Endothelial cell of umbilical vein (primary cell): ENCODE data around the gene COX10. TPM values are rescaled to one million over a fixed set of nuclear protein-coding genes. Genes with fewer than 3 reads are reported as not detected.

Experiments used
- BruUV-seq: library from RNA; stranded (reverse); fragments of 400-500 nt; replicated peaks from 2 replicates; lab custom pipeline; 2021; lab: Mats Ljungman, UMichigan
- CTCF ChIA-PET: fragments of 300-600, 350-600 bp; sonication (Branson Sonifier 250); formaldehyde crosslinking; loops from one replicate; lab custom pipeline; 2021; ENCODE audit warnings: antibody characterized with exemption, inconsistent platforms; lab: Charles Lee
- POLR2A ChIA-PET: fragments of 300-600, 350-600 bp; sonication (Branson Sonifier 250); formaldehyde crosslinking; loops from one replicate; lab custom pipeline; 2021; ENCODE audit warnings: antibody characterized with exemption, inconsistent platforms; lab: Charles Lee
- DNase-seq: peaks from one replicate; pipeline ENCODE4 v3.0.0-alpha.2; 2011; ENCODE audit warnings: low read depth, low spot score
- FAIRE-seq: peaks from 2 replicates; lab custom pipeline; 2011; peaks lifted over from hg19 to GRCh38; lab: Jason Lieb, UNC
- H2AFZ ChIP-seq: 2 replicates; pipeline ENCODE4 v1.6.0; 2012; ENCODE audit warnings: low read depth, low read length, control low read depth, inconsistent platforms
- H3K27ac ChIP-seq: 2 replicates; pipeline ENCODE4 v1.5.1; 2011; ENCODE audit warnings: low read depth, mild to moderate bottlenecking, control low read depth, low read length, moderate library complexity; ENCODE audit not compliant: insufficient read depth
- H3K27me3 ChIP-seq, 2 experiments: 2 replicates each; pipeline versions ENCODE4 v1.6.0 to v1.6.1; 2011; ENCODE audit warnings: low read length in 2 of 2, mixed read lengths in 1 of 2; ENCODE audit not compliant: control insufficient read depth in 2 of 2, insufficient read depth in 2 of 2
- H3K36me3 ChIP-seq, 2 experiments: 2 replicates in 1 of 2; 3 replicates in 1 of 2; pipeline ENCODE4 v1.5.1; 2011; ENCODE audit warnings: low read length in 2 of 2, mild to moderate bottlenecking in 1 of 2, moderate library complexity in 1 of 2; ENCODE audit not compliant: control insufficient read depth in 2 of 2, insufficient read depth in 2 of 2; ENCODE audit errors: extremely low read depth in 1 of 2
- H3K4me1 ChIP-seq: 3 replicates; pipeline ENCODE4 v1.5.1; 2011; ENCODE audit warnings: mild to moderate bottlenecking, low read length; ENCODE audit not compliant: control insufficient read depth, insufficient read depth; ENCODE audit errors: extremely low read depth
- H3K4me2 ChIP-seq: 2 replicates; pipeline ENCODE4 v1.6.1; 2011; ENCODE audit warnings: low read length, control low read depth, mixed read lengths; ENCODE audit not compliant: insufficient read depth
- H3K4me3 ChIP-seq, 3 experiments: fragments of 200-600 bp in 1 of 3; sonication (generic), shearing (Covaris generic) in 1 of 3; replicated peaks in 1 of 3; 2 replicates each; pipeline ENCODE4 v1.5.1; 2011 to 2016; ENCODE audit warnings: control low read depth in 3 of 3, low read length in 3 of 3, mild to moderate bottlenecking in 2 of 3, inconsistent platforms in 1 of 3, low read depth in 1 of 3, moderate library complexity in 1 of 3; ENCODE audit not compliant: insufficient read depth in 1 of 3
- H3K79me2 ChIP-seq: 2 replicates; pipeline ENCODE4 v1.6.0; 2012; ENCODE audit warnings: low read length, inconsistent platforms; ENCODE audit not compliant: control insufficient read depth, insufficient read depth
- H3K9ac ChIP-seq: replicated peaks from 2 replicates; pipeline ENCODE3; 2011; ENCODE audit warnings: low read length, control low read depth; ENCODE audit not compliant: insufficient read depth; ENCODE audit errors: extremely low read depth
- H3K9me1 ChIP-seq: replicated peaks from 3 replicates; pipeline ENCODE4 v1.6.0; 2011; ENCODE audit warnings: mild to moderate bottlenecking, low read length; ENCODE audit not compliant: control insufficient read depth, insufficient read depth; ENCODE audit errors: extremely low read depth
- H3K9me3 ChIP-seq: replicated peaks from 2 replicates; pipeline ENCODE4 v1.5.1; 2012; ENCODE audit warnings: low read length, inconsistent platforms; ENCODE audit not compliant: control insufficient read depth, insufficient read depth
- H4K20me1 ChIP-seq: replicated peaks from 2 replicates; pipeline ENCODE3; 2011; ENCODE audit warnings: mild to moderate bottlenecking, low read length; ENCODE audit not compliant: control insufficient read depth, insufficient read depth; ENCODE audit errors: extremely low read depth
- EZH2 ChIP-seq: IDR thresholded peaks from 2 replicates; pipeline ENCODE4 v1.6.1; 2012; ENCODE audit warnings: borderline replicate concordance, low read depth, mild to moderate bottlenecking, moderate library complexity, low read length, inconsistent platforms; ENCODE audit not compliant: severe bottlenecking
- FOS ChIP-seq: IDR thresholded peaks from 2 replicates; pipeline ENCODE4 v1.6.1; 2011; ENCODE audit warnings: mild to moderate bottlenecking, low read length, moderate library complexity, borderline replicate concordance; ENCODE audit not compliant: insufficient read depth
- GATA2 ChIP-seq: IDR thresholded peaks from 2 replicates; pipeline ENCODE4 v1.7.0; 2011; ENCODE audit warnings: low read depth, mild to moderate bottlenecking, moderate library complexity, mixed read lengths, low read length; ENCODE audit not compliant: insufficient read length, insufficient read depth
- JUN ChIP-seq: IDR thresholded peaks from 2 replicates; pipeline ENCODE4 v1.6.1; 2011; ENCODE audit warnings: borderline replicate concordance, low read depth; ENCODE audit not compliant: insufficient read length, insufficient read depth
- MYC ChIP-seq: IDR thresholded peaks from one replicate; pipeline ENCODE4 v1.6.1; 2011; ENCODE audit warnings: mild to moderate bottlenecking, low read depth, low read length
- POLR2A ChIP-seq: IDR thresholded peaks from 2 replicates; pipeline ENCODE4 v1.6.1; 2012; ENCODE audit warnings: low read depth, mild to moderate bottlenecking, control low read depth, low read length
- POLR2AphosphoS5 ChIP-seq: IDR thresholded peaks from 2 replicates; pipeline ENCODE4 v1.6.1; 2012; ENCODE audit warnings: low read depth, mild to moderate bottlenecking, control low read depth, low read length, moderate library complexity; ENCODE audit not compliant: insufficient read depth
- dilution Hi-C: fragments of 300-500 bp; cut with MboI; formaldehyde crosslinking; loops from one replicate; pipeline ENCODE4 v1.15.0; 2019; ENCODE audit warnings: low sequenced_read_pairs; ENCODE audit not compliant: extremely low pct_ligation_motif_present
- intact Hi-C: fragments of 100-400 bp; cut with micrococcal nuclease; formaldehyde crosslinking; loops from one replicate; pipeline ENCODE4 v1.10.0; 2022
- polyA plus RNA-seq, 4 experiments: library from polyadenylated mRNA; depleted of rRNA in 3 of 4; stranded (reverse) in 3 of 4; unstranded in 1 of 4; fragments of >200 nt; gene quantifications; 2 replicates each; pipeline versions ENCODE4 v1.2.1 to v1.2.3, GENCODE V29; 2011 to 2012; ENCODE audit warnings: missing spikeins in 1 of 4
- total RNA-seq: library from RNA; stranded (reverse); gene quantifications from 2 replicates; pipeline ENCODE4 v1.2.3, GENCODE V29; 2021
- TF ChIP-seq, protein P1 (sequence below): IDR thresholded peaks from 2 replicates; pipeline ENCODE4 v1.6.1; 2011; ENCODE audit not compliant: insufficient read depth, insufficient read length
- TF ChIP-seq, protein P2 (sequence below), 2 donors: IDR thresholded peaks; 1 replicate in 1 of 2; 2 replicates in 1 of 2; pipeline ENCODE4 v1.5.1; 2011; ENCODE audit warnings: low read length in 2 of 2, mild to moderate bottlenecking in 2 of 2, moderate library complexity in 2 of 2, control low read depth in 1 of 2, inconsistent platforms in 1 of 2, low read depth in 1 of 2; ENCODE audit not compliant: insufficient read depth in 1 of 2; ENCODE audit errors: extremely low read depth in 1 of 2

The COX10 gene
- total and polyA plus RNA-seq, 2 donors (not counting 3 experiments of a cell fraction or from before 2014, with no cell fraction given): 9.8 to 12.1 TPM

DNA sequence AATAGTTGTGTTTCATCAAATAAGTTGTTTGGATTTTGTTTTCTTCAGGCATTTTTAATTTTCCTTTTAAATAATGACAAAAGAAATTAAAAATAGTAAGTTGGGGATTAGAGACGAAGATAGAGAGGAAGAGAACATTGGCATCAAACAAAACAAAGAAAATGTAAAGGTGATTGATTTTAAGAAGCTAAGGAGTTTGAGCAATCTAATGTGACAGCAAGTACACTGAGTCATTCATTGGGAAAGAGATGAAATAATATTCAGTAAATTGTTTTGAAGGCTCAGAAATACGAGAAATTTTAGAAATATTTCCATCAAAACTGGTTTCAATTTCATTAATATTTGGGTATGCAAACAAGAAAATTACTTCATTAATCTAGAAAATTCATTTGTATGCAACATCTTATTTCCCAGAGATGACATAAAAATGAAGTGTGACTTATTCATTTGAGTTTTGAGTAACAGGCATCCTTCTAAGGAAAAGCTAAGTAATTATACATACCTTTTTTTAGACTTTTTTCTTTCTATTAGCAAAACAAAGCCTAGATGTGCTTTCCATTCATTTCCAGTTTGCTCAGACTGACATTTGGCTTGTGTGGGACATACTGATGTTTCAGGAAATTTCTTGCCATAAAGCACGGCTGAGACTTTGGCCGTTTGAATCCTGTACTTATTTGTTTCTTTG, 66.7 kb downstream of the COX10 start:
- intact Hi-C loops (no loop called here), dilution Hi-C loops (no loop called here)
- Histone ChIP-seq H4K20me1 (no peaks in the 10 kb centered on the region), H3K4me1 (no peaks in the 10 kb centered on the region), H3K4me3 (no peak overlapping the region), H3K27ac (no peak overlapping the region), H3K9me3 (no peaks in the 10 kb centered on the region), H3K79me2 (no peaks in the 10 kb centered on the region), H3K9ac (no peak overlapping the region), H3K36me3 (no peaks in the 10 kb centered on the region), H3K9me1 (no peaks in the 10 kb centered on the region), H2AFZ (no peak overlapping the region), H3K27me3 (no peaks in the 10 kb centered on the region), H3K4me2 (no peak overlapping the region)
- DNase-seq: no peak
- no peak for FAIRE-seq
- ChIA-PET POLR2A (no interaction called here), CTCF (no interaction called here)
- TF ChIP-seq JUN: no peak
- TF ChIP-seq, protein P1, sequence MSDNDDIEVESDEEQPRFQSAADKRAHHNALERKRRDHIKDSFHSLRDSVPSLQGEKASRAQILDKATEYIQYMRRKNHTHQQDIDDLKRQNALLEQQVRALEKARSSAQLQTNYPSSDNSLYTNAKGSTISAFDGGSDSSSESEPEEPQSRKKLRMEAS: no peak
- no peak for TF ChIP-seq MYC
- no peak for TF ChIP-seq FOS
- TF ChIP-seq EZH2: no peak
- TF ChIP-seq, protein P2, sequence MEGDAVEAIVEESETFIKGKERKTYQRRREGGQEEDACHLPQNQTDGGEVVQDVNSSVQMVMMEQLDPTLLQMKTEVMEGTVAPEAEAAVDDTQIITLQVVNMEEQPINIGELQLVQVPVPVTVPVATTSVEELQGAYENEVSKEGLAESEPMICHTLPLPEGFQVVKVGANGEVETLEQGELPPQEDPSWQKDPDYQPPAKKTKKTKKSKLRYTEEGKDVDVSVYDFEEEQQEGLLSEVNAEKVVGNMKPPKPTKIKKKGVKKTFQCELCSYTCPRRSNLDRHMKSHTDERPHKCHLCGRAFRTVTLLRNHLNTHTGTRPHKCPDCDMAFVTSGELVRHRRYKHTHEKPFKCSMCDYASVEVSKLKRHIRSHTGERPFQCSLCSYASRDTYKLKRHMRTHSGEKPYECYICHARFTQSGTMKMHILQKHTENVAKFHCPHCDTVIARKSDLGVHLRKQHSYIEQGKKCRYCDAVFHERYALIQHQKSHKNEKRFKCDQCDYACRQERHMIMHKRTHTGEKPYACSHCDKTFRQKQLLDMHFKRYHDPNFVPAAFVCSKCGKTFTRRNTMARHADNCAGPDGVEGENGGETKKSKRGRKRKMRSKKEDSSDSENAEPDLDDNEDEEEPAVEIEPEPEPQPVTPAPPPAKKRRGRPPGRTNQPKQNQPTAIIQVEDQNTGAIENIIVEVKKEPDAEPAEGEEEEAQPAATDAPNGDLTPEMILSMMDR (IDR thresholded peaks at IDR 0.05; ENCODE audit: extremely low read depth in 1 of 2, insufficient read depth in 1 of 2, low read depth in 1 of 2, low read length in 2 of 2): no peak
- TF ChIP-seq GATA2: no peak
- TF ChIP-seq POLR2A: no peak
- no peak for TF ChIP-seq POLR2AphosphoS5
- BruUV-seq: no TSS peak
